GM21526 (cell line): Measurements from ENCODE around the gene CLDN9.

Experiments used
- ATAC-seq: cut with Tn5 transposase; IDR thresholded peaks from one replicate; pipeline ENCODE4 v1.9.1; 2021; ENCODE audit warnings: moderate library complexity; ENCODE audit not compliant: unreplicated experiment, low FRiP score

The CLDN9 gene

DNA sequence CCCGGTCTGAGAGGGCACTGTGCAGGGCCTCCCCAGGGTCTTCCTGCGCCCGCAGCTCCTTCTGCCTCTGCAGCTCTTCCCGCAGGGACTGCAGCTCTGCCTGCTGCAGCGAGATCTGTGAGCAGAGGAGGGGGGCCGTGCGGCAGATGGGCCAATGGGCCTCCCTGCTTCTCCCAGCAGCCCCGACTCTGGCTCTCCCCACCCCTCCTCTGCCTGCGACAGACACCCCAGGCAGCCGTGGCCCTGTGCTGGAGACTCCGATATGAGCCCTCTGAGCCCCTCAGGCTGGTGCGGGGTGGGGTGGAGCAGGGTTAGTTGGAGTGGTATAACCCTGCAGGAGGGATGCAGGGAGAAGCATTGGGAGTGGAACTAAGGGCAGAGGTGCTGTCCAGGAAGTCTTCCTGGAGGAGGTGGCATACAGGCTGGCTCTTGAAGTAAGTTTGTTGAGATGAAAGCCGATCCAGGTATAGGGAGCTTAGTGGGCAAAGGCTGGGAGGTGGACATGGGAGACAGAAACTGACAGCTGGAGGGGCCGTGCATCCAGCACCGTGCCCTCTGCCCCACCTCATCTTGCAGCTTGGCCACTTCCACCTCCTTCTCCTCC, 16.1 kb downstream of the CLDN9 start:
- no peak for ATAC-seq

DNA sequence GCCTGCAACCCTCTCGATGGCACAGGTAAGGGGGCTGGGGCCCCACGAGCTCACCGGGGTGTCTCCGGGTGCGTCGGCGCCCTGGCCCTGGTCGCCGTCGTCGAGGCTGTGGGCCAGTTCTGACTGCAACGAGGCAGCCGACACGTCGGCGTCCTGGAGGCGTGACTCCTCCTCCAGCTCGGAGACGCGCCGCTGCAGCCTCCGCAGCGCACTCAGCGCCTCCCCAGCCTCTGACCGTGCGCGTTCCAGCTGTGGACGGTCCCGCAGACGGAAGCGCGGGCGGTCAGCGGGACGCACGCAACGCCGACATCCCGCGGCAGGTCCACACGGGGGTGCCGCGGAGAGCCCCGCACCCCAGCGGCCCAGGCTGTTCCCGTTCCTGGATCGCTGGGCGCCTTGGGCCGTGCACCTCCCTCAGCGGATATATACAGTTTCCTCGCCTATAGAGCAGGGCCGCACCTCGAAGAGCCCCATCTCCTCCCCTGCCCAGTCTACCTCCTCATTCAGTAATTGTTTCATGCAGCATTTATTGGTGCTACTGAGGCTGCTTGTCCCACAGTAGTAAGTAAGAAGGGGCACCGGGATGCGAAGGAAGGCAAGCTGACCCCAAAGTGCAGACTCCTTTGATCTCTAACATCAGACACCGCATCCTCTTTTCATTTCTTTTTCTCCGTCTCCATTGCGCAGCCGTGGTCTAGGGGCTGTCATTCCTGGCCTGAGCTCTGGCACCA, 16.9 kb downstream of the CLDN9 start:
- no peak for ATAC-seq

DNA sequence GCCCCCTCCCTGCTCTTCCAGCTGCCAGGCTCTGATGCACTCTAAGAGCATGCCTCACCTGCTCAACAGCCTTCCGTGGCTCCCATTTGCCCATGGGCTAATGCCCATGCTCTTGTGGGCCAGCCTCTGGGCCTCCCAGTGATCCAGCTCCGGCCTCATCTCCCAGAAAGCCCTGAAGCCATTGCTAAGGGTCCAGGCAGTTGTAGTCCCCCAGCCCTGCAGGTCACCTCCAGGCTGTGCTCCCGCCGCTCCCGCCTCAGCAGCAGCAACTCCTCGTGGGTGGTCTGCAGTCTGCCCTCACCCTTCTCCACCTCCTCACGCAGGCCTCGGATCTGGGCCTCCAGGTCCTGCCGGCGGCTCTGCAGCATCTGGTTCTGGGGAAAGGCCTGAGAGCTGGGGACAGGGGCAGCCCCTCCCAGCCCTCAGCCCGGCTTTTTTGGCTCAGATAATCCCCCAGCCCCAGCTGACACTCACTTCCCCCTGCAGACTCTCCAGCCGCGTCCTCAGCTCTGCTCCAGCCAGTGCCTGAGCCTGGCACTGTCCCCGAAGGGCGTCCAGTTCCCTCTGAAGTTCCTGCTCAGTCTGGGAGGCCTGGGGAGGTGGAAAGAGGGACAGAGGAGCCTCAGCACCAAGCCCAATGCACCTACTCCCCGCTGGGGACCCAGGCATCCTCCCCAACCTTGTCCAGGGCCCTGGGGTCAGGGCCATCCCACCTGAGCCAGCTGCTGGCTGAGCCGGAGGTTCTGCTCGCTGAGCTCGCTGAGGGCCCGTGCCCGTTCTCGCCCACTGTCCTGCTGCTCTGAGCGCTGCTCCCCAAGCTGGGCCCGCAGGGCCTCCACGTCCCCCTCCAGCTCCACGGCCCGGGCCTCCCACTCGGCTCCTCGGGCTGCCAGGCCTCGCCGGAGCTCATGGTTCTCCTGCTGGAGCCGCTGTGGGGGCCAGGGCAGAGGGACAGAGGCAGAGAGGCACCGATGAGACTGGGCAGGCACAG, 17.8 kb downstream of the CLDN9 start:
- ATAC-seq = no peak

DNA sequence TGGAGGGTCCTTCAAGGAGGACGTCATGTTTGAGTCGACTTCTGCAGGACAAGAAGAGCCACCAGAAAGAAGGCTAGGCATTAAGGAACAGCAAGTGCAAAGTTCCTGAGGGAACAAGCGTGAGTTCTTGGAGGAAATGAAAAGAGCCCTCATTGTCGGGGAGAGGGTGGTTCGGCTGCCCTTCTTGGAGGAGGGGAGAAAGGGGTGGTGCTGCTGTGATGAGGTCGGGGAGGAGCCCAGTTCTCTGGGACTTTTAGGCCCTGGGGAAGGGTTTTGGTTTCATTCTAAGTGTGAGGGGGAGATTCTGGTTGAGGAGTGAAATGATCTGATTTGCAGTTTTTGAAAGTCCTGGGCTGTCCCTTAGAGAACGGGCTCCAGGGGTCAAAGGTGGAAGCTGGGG, 19.9 kb downstream of the CLDN9 start:
- no peak for ATAC-seq

DNA sequence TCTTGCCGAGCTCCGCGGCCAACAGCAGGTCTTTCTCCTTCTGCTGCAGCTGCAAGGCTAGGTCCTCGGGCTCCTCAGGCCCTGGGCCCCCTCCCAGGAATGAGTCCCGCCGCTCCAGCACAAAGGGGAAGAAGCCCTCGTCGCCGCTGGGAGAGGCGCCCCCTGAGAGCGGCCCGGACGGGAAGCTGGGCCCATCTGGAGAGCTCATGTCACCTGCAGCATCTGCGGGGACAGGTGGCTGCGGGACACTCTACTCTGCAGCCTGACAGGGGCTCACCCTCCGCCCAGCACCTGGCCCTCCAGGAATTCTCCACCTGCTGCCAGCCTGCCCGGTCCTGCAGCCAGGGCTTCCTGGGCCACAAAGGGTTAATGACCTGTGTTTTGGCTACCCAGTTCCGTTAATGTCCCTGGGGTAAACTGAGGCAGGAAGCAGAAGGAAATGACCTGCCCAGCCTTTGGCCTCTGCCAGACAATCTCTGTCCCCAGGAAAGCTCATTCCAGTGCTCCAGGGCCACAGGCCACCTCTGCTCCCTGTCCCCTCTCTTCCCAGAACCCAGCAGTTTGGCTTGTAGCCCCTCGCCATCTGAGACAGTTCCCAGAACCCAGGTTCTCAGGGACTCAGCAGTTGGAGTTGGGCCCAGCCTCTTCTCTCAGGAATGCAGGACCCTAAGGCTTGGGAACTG, 22.7 kb downstream of the CLDN9 start:
- ATAC-seq = no peak

DNA sequence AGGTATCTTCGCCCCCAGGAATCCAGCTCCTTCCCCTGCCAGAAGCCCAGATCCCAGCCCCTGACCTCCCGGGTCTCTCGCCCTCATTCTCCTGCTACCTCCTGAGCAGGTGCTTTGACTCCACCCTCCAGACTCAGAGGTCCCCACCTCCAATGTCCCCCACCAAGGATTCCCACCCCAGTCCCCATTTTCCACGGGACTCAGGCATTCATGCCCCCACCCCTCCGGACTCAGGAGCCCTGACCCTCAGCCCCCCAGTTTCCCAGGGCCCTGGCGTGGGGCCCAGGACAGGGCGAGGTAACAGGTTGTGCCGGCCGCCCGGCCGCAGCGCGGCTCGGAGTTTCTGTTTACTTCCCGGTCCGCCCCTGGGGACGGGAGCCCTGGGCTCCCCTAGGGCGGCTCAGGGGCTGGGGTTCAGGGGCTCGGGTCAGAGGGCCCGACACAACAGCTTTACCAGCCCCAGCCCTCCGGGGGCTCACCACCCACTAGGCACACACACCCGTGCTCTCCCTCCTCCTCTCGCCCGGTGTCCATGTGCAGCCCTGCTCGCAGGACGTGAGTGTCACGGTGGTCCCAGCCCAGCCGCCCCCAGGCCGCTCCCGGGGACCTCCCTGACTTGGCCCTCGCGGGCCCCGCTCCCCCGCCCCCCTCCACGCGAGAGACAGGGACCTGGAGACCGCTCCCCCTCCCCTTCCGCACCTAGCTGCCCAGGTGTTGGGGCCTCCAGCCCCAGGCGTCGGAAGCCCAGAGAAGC, 23.4 kb downstream of the CLDN9 start:
- ATAC-seq = no peak

DNA sequence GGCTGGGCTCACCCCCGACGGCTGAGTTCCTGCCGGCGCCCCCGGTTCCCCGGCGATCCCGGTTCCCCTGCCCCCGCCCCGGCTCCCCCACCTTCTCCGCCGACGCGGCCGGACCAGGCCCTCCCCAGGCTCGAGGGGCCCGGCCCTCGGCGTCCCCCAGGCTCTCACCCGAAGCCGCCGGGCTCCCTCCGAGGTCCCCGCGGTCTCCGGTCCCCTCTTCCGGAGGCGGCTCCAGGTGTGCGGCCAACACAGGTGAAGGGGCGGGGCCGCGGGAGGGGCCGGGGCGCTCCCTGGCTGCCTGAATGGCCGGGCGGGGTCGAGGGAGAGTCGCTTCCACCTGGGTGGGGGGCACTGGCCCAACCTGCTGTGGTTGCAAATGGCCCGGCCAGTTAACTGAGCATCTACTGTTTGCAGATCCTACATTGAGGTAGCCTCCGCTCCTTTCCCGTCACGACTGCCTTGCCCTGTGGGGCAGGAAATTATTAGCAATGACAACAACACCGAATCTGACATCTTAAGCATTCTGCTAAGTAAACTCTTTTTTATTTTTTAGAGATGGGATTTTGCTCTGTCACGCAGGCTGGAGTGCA, 24.1 kb downstream of the CLDN9 start, which contains the start of gene BICDL2:
Gene BICDL2, minus strand, starts transcription at position 219 of the 590 bp plus-strand sequence. CDS start 1,448 bp downstream, outside the sequence.
- no peak for ATAC-seq

DNA sequence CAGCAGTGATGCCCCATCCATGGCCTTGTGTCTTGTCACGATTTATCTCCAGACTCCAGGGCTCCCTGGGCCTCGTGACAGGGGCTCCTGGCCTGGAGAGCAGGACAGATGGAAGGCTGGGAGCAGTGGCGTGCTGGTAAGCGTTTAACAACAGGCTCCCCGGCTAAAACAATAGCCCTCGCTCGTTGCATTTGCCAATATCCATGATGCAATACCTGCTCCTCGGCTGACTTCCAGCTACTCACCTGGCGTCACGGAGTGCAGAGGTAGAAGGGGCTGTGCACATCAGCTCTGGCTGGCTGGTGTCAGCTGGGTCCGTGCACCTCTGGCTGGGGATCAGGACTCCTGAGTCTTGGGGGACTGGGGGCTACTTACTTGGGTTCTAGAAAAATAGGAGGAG, 25.5 kb downstream of the CLDN9 start:
- ATAC-seq = no peak

DNA sequence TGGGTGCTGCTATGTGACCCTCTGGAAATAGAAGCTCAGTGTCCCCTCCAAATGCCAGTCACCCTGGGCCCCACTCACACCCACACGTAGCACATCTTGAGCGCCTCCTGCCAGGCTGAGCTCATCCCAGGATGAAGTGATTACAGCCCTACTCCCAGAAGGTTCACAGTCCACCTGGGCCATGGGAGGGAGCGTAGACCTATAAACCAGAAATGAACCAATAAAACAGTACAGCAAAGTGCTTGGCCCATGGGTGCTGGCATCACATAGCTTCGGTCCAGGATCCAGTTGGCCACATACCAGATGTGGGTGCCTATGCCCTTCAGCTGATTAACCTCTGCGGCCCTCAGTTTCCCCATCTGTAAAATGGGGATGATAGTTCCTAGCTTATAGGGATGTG, 26.2 kb downstream of the CLDN9 start:
- no peak for ATAC-seq

DNA sequence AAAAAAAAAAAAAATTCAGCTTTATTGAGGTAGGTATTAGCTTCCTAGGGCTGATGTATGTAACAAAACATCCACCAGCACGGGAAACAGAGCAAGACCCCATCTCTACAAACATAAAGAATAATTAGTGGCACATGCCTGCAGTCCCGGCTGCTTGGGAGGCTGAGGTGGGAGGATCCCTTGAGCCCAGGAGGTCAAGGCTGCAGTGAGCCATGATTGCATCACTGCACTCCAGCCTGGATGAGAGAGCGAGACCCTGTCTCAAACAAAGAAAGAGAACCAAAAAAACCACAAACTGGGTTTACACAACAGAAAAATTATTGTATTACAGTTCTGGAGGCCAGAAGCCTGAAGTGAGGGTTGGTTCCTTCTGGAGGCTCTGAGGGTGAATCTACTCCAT, 29.7 kb downstream of the CLDN9 start:
- no peak for ATAC-seq

DNA sequence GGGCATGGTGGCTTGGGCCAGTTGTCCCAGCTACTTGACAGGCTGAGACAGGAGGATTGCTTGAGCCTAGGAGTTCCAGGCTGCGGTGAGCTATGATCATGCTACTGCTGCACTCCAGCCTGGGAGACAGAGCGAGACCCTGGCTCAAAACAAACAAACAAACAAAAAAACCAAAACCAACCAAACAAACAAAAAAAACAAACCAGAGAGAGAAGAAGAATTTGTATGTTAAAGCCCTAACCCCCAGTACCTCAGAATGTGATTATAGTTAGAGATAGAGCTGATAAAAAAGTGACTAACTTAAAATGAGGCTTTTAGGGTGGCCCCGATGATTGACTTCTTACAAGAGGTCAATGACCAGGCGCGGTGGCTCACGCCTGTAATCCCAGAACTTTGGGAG, 32.0 kb downstream of the CLDN9 start:
- no peak for ATAC-seq

DNA sequence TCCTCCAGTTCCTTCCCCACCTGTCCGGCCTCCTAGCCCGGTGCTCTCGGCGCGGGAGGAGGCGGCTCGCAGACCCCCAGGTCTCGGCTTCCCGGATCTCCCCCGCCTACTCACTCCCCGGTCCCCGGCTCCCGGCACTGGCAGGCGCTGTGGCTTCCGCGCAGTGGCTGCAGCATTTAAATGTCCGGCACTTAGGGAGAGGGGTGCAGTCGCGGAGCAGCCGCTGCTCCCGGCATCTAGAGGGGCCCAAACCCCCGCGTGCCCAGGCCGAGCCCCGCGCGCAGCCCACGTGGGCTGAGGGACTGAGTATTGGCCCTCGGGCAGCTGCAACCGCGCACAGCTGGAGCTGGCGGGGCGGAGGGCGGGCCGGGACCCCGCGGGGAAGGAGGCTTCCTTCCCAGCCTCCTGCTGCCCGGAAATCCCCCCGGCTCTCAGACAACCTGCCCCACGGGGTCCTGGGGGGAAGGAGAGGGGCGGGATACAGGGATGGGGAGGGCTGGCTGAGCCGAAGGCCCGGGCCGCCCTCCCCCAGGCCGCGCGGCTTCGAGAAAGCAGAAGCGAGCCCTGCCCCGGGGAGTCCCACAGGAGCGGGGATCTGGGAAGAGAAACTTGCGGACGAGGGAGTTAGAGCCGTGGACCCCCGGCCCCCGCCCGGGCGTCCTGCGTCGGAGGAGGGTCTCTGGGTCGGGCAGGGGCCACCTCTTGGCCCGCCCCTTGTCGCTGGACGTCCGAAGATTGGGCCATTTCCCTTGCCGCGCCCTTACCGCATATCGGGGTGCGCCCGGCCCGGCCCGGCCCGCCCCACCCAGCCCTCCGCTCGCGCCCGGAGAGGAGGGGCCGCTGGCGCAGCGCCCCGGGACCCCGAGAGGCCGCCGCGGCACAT, 33.3 kb downstream of the CLDN9 start, which contains the start of gene MMP25:
Gene MMP25, plus strand, starts transcription at position 804 of the 883 bp plus-strand sequence. CDS start 357 bp downstream, outside the sequence.
- no peak for ATAC-seq

DNA sequence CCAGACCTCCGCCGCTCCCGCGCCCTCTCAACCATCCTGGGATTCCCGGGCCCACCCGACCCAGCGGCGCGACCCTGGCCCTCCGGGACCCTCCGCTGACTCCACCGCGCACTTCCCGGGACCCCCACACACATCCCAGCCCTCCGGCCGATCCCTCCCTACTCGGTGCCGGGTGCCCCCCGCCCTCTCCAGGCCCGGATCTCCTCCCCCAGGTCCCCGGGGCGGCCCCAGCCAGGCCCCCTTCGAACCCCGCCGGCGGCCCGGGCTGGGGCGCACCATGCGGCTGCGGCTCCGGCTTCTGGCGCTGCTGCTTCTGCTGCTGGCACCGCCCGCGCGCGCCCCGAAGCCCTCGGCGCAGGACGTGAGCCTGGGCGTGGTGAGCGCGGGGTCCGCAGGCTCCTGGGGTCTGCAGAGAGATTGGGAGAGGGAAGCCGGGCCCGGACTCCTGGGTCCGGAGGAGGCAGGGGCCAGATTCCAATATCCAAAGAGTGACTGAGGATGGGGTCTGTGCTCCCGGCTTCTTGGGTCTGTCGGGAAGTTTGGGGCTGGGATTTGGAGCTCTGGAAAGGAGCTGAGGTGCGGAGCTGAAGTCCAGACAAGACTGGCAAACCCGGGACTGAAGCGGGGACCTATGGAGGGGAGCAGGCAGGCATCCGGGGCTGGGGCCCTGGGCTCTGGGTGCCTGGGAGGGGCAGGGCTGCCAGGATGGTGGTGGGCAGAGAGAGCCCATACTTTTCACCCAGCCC, 34.1 kb downstream of the CLDN9 start:
- no peak for ATAC-seq

DNA sequence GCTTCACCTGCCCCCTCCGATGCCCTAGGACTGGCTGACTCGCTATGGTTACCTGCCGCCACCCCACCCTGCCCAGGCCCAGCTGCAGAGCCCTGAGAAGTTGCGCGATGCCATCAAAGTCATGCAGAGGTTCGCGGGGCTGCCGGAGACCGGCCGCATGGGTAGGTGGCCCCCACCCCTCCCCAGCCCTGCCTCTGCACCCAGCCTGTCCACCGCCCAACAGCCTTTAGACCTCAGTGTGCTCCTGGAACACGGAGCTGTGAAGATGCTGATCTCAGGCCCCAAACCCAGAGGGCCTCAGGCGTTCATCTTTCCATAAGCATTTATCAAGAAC, 34.6 kb downstream of the CLDN9 start:
- ATAC-seq = no peak

DNA sequence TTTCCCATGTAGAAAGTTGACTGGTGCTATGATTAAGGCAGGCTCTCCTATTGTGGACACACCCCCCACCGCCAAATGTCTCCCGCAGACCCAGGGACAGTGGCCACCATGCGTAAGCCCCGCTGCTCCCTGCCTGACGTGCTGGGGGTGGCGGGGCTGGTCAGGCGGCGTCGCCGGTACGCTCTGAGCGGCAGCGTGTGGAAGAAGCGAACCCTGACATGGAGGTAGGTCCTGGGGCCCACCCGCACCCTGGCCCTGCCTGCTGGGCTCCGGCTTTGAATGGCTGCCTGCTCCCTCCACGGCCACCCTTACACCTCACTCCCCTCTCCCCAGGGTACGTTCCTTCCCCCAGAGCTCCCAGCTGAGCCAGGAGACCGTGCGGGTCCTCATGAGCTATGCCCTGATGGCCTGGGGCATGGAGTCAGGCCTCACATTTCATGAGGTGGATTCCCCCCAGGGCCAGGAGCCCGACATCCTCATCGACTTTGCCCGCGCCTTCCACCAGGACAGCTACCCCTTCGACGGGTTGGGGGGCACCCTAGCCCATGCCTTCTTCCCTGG, 37.3 kb downstream of the CLDN9 start:
- ATAC-seq = no peak

DNA sequence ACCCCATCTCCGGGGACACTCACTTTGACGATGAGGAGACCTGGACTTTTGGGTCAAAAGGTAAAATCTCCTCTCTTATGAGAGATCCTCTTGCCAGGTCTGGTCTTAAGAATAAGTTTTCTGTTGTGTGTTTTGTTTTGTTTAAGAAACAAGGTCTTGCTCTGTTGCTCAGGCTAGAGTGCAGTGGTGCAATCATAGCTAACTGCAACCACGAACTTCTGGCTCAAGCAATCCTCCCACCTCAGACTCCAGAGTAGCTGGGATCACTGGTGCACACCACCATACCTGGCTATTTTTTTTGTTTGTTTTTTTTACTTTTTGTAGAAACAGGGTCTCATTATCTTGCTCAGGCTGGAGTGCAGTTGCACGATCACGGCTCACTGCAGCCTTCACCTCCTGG, 37.8 kb downstream of the CLDN9 start:
- ATAC-seq = no peak

DNA sequence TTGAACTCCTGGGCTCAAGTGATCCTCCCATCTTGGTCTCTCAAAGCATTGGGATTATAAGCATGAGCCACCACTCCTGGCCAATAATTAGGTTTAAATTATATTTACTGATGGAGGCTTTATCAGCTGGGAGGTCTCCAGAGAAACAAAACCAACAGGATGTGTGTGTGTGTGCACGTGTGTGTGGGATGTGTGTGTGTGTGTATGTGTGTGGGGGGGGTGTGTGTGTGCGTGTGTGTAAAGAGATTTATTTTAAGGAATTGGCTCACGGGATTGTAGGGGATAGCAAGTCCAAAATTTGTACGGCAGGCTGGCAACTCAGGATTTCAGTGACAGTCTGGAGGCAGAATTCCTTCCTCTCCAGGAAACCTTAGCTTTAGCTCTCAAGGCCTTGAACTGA, 38.3 kb downstream of the CLDN9 start:
- no peak for ATAC-seq

DNA sequence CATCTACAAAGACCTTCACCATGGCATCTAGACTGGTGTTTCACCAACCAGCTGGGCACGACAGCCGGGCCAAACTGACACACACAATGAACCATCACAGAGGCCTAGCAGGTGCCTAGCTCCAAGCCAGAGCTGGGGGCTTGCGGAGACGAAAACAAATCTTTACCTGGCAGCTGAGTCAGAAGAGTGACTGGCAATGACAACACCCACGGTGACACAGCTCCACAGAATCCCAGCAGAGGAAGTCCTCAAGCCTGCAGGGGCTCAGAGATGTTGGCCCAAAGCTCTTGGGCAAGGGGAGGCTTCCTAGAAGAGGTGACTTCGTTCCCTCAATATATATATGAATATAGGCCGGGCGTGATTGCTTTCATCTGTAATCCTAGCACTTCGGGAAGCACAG, 38.8 kb downstream of the CLDN9 start:
- no peak for ATAC-seq
